ENCODE results near the gene FAM107B. TPM values are rescaled to one million over a fixed set of nuclear protein-coding genes. Genes with fewer than 3 reads are reported as not detected.

Gene FAM107B
- total and polyA plus RNA-seq, 2 experiments from 2014 or later = 85.5 to 85.9 TPM

DNA sequence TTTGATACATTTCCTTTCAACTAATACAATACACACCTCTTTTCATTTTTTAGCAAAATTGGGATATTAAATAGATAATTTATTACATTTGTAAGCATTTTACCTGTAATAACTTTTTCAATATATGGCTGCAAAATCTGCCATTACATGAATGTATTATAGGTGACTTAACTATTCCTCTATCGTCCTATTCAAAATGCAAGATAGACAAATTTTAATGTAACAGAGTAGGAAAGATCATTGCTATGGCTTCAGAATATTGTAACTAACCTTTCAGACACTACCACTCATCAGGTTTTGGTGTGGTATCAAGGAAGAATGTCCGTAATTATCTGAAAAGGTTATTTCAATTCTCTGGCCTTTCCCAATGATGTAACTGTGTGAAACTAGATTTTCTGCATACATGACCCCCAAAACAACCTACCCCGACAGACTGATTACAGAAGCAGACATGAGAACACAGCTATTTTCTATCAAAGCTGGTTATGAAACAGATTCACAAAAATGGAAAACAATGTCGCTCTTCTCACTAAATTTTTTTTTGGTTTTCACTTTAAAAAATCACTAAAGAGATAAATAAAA lies 211.2 kb downstream of the FAM107B start:
- Histone ChIP-seq H3K9me3 (ENCODE audit: low read depth) (no peaks in the 10 kb centered on the region), H3K79me2 (peaks cover 93% of the 10 kb centered on the region), H2AFZ (no peak overlapping the region), H3K36me3 (replicated peaks; ENCODE audit: insufficient read depth, low read depth) (no peaks in the 10 kb centered on the region), H3K4me3 (no peak overlapping the region), H3K27ac (peak overlapping the region; percentile 1), H3K27me3 (no peaks in the 10 kb centered on the region), H3K4me1 (ENCODE audit: insufficient read depth) (peaks cover 9% of the 10 kb centered on the region), H4K20me1 (ENCODE audit: insufficient read depth, poor library complexity, severe bottlenecking) (no peaks in the 10 kb centered on the region), H3K9me2 (replicated peaks; ENCODE audit: insufficient read depth) (no peaks in the 10 kb centered on the region), H3K4me2 (no peak overlapping the region)
- 91% methylated on average over 4 of the region's 4 CpGs for WGBS (ENCODE audit: low lambda C conversion rate, missing lambda C conversion rate)
- TF ChIP-seq EZH2 (IDR thresholded peaks at IDR 0.05; ENCODE audit: borderline replicate concordance) = no peak
- no peak for DNase-seq (ENCODE audit: low spot score)

DNA sequence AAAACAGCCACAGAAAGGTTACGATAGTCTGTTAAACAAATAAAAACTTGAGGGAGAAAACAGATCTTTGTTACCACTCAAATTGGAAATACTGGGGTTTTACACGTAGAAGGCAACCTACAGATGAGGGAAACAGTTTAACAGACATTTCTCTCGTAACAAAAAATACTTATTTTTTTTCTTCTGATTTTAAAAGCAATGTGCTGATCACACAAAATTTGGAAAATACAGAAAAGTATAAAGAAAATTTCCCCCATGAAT lies 211.7 kb downstream of the FAM107B start:
- Histone ChIP-seq H3K4me2 (no peak overlapping the region), H3K9me2 (replicated peaks; ENCODE audit: insufficient read depth) (no peaks in the 10 kb centered on the region), H3K4me3 (no peak overlapping the region), H3K79me2 (peaks cover 94% of the 10 kb centered on the region), H4K20me1 (ENCODE audit: insufficient read depth, poor library complexity, severe bottlenecking) (no peaks in the 10 kb centered on the region), H3K36me3 (replicated peaks; ENCODE audit: insufficient read depth, low read depth) (no peaks in the 10 kb centered on the region), H3K27ac (peak overlapping the region; percentile 1), H2AFZ (no peak overlapping the region), H3K9me3 (ENCODE audit: low read depth) (no peaks in the 10 kb centered on the region), H3K27me3 (no peaks in the 10 kb centered on the region), H3K4me1 (ENCODE audit: insufficient read depth) (peaks cover 9% of the 10 kb centered on the region)
- no peak for TF ChIP-seq CTCF (IDR thresholded peaks at IDR 0.05; ENCODE audit: poor library complexity)
- TF ChIP-seq EZH2phosphoT487 (IDR thresholded peaks at IDR 0.05; ENCODE audit: low read depth, severe bottlenecking, unreplicated experiment) = no peak
- TF ChIP-seq EZH2 (IDR thresholded peaks at IDR 0.05; ENCODE audit: borderline replicate concordance) = no peak
- 78% methylated on average over 3 of the region's 3 CpGs for WGBS (ENCODE audit: low lambda C conversion rate, missing lambda C conversion rate)
- DNase-seq (ENCODE audit: low spot score) = no peak

DNA sequence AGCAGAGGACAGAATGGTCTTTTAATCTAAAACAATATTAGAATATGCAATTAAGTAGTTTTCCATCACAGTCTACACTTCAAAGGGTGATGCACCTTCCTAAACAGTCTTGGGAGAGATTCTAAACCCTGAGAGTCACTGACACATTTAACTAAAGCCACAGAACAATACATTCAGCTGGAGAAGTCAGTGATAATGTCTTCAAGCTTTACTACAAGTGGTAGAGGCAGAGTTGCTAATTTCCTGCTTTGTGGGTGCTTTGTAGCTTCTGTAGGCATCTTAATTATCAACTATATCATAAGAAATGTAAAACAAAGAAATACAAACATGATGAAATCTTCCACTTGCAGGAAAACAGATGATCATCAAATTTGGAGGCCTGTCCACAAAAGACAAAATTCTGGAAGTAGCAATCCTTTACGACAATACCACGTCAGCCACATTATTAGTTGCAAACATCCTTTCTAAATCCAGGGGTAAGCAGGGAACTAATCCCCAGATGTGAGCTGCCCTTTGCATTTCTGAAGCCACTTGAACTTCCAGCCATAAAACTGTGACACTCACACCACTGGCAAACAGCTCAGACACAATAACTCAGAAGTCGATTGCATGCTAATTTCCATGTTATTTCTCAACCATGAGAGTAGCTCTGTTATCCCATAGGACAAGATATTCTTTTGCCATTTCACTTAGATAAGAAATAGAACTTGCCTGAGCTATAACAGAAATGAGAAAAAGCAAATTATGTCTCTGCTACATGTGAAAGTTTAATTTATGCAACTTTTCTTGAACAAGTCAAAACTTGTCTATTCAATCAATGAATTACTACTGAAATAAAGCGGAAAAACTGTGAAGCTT lies 212.2 kb downstream of the FAM107B start:
- 54% methylated on average over 4 of the region's 4 CpGs for WGBS (ENCODE audit: low lambda C conversion rate, missing lambda C conversion rate)

More for the DNA sequence above, 212.2 kb downstream of the FAM107B start:
- no peak for TF ChIP-seq CTCF (IDR thresholded peaks at IDR 0.05; ENCODE audit: poor library complexity)
- TF ChIP-seq EZH2 (IDR thresholded peaks at IDR 0.05; ENCODE audit: borderline replicate concordance) = no peak
- no peak for TF ChIP-seq EZH2phosphoT487 (IDR thresholded peaks at IDR 0.05; ENCODE audit: low read depth, severe bottlenecking, unreplicated experiment)
- Histone ChIP-seq H3K4me1 (ENCODE audit: insufficient read depth) (peaks cover 9% of the 10 kb centered on the region), H3K9me2 (replicated peaks; ENCODE audit: insufficient read depth) (no peaks in the 10 kb centered on the region), H3K4me2 (no peak overlapping the region), H3K27ac (peak overlapping the region; percentile 1), H3K4me3 (no peak overlapping the region), H3K9me3 (ENCODE audit: low read depth) (no peaks in the 10 kb centered on the region), H3K27me3 (no peaks in the 10 kb centered on the region), H3K79me2 (peaks cover 94% of the 10 kb centered on the region), H4K20me1 (ENCODE audit: insufficient read depth, poor library complexity, severe bottlenecking) (no peaks in the 10 kb centered on the region), H3K36me3 (replicated peaks; ENCODE audit: insufficient read depth, low read depth) (no peaks in the 10 kb centered on the region), H2AFZ (no peak overlapping the region)
- DNase-seq (ENCODE audit: low spot score) = no peak

Measured in hepatocyte (in vitro differentiated cells).